Central memory CD8-positive, alpha-beta T cell (primary cell): ENCODE data around the gene DGKH.
"Not testable (repeated sequence)": the region's sequence is repeated elsewhere in the genome, so short reads cannot be mapped to it uniquely, and the experiment has no call there.

Source experiments
- ATAC-seq: fragments of 150-1000 bp; cut with Tn5 transposase; replicated peaks from 2 replicates; pipeline ENCODE4 v1.10.0; 2022; ENCODE audit warnings: mild to moderate bottlenecking, moderate FRiP score, moderate number of reproducible peaks; ENCODE audit not compliant: poor library complexity, severe bottlenecking; ENCODE audit errors: extremely low read depth
- DNase-seq, 2 donors: peaks; one replicate each; pipeline ENCODE4 v3.0.0; 2021; ENCODE audit warnings: low spot score in 2 of 2
- H3K27ac Mint-ChIP-seq: one replicate; pipeline ENCODE4 v1.8.0; 2022; ENCODE audit warnings: low read depth, mild to moderate bottlenecking, moderate library complexity, mixed read lengths
- H3K27me3 Mint-ChIP-seq: one replicate; pipeline ENCODE4 v1.8.0; 2022; ENCODE audit warnings: mixed read lengths
- H3K36me3 Mint-ChIP-seq: one replicate; pipeline ENCODE4 v1.8.0; 2022; ENCODE audit warnings: mild to moderate bottlenecking, moderate library complexity, mixed read lengths; ENCODE audit not compliant: insufficient read depth
- H3K4me1 Mint-ChIP-seq: one replicate; pipeline ENCODE4 v1.8.0; 2022; ENCODE audit warnings: mixed read lengths
- H3K4me3 Mint-ChIP-seq: one replicate; pipeline ENCODE4 v1.8.0; 2022; ENCODE audit warnings: mild to moderate bottlenecking, moderate library complexity, mixed read lengths
- H3K9me3 Mint-ChIP-seq: one replicate; pipeline ENCODE4 v1.8.0; 2022; ENCODE audit warnings: mixed read lengths

DGKH gene

GRCh38 chr13:42146359-42146758, 97.9 kb downstream of the DGKH start:
- Mint-ChIP-seq H3K4me3 (no peak overlapping the region), H3K27me3 (no peaks in the 10 kb centered on the region), H3K9me3 (peaks cover 4% of the 10 kb centered on the region)

GRCh38 chr13:42148538-42148937, 100.1 kb downstream of the DGKH start:
- no peak overlapping the region for H3K27ac Mint-ChIP-seq
- peaks cover 15% of the 10 kb centered on the region for H3K4me1 Mint-ChIP-seq
- ATAC-seq (no peak), DNase-seq (no peak)
- no peak overlapping the region for H3K4me3 Mint-ChIP-seq
- H3K27me3 Mint-ChIP-seq = no peaks in the 10 kb centered on the region
- H3K9me3 Mint-ChIP-seq = no peaks in the 10 kb centered on the region
- H3K36me3 Mint-ChIP-seq = no peaks in the 10 kb centered on the region

More at GRCh38 chr13:42146359-42146758, 97.9 kb downstream of the DGKH start:
- Mint-ChIP-seq H3K4me1 (peaks cover 18% of the 10 kb centered on the region), H3K27ac (no peak overlapping the region), H3K36me3 (no peaks in the 10 kb centered on the region)
- no peak for DNase-seq
- ATAC-seq = no peak

GRCh38 chr13:42149136-42149535, 100.7 kb downstream of the DGKH start:
- DNase-seq (no peak), ATAC-seq (no peak)
- H3K36me3 Mint-ChIP-seq = no peaks in the 10 kb centered on the region
- H3K9me3 Mint-ChIP-seq = no peaks in the 10 kb centered on the region
- H3K27ac Mint-ChIP-seq = no peak overlapping the region
- H3K4me3 Mint-ChIP-seq = no peak overlapping the region
- no peaks in the 10 kb centered on the region for H3K27me3 Mint-ChIP-seq
- H3K4me1 Mint-ChIP-seq = peaks cover 15% of the 10 kb centered on the region

DNA sequence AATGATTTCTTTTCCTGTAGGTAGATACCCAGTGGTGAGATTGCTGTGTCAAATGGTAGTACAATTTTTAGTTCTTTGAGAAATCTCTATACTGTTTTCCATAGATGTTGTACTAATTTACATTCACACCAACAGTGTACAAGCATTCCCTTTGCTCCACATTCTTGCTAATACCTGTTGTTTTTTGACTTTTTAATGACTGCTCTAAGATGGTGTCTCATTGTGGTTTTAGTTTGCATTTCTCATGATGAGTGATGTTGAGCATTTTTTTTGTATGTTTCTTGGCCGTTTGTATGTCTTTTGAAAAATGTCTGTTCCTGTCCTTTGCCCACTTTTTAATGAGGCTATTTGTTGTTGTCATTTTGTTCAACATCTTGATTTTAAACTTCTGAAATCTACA, 103.3 kb downstream of the DGKH start:
- H3K36me3 Mint-ChIP-seq = no peaks in the 10 kb centered on the region
- DNase-seq (no peak), ATAC-seq (no peak)
- H3K9me3 Mint-ChIP-seq = no peaks in the 10 kb centered on the region
- H3K4me3 Mint-ChIP-seq = no peak overlapping the region
- H3K4me1 Mint-ChIP-seq = peaks cover 15% of the 10 kb centered on the region
- H3K27me3 Mint-ChIP-seq = no peaks in the 10 kb centered on the region
- H3K27ac Mint-ChIP-seq = no peak overlapping the region

DNA sequence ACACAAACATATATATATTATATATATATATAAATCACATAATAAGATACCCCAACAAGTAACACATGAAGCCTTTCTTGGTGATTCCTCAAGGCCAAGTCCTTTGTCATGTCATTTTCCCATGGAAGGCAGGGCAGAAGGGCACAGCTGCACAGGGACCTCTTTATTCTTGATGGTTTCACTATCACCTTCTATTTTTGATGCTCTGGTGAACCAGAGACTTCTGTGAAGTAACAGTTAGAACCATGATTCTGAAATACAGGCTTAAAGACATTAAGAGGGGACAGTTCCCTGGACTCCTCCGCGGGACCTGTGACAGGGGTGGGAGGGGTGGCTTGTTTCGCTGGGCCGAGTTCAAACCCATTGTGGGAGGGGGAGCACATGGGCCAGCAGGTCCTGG, 104.0 kb downstream of the DGKH start:
- Mint-ChIP-seq H3K4me3 (no peak overlapping the region), H3K4me1 (peaks cover 15% of the 10 kb centered on the region), H3K27me3 (no peaks in the 10 kb centered on the region), H3K27ac (no peak overlapping the region), H3K36me3 (no peaks in the 10 kb centered on the region), H3K9me3 (no peaks in the 10 kb centered on the region)
- ATAC-seq (no peak), DNase-seq (no peak)

GRCh38 chr13:42153199-42154113, 105.0 kb downstream of the DGKH start:
- Mint-ChIP-seq H3K36me3 (peaks cover 2% of the 10 kb centered on the region), H3K27me3 (no peaks in the 10 kb centered on the region), H3K9me3 (no peaks in the 10 kb centered on the region), H3K4me1 (peaks cover 11% of the 10 kb centered on the region), H3K4me3 (no peak overlapping the region), H3K27ac (no peak overlapping the region)
- ATAC-seq (no peak), DNase-seq (no peak)

DNA sequence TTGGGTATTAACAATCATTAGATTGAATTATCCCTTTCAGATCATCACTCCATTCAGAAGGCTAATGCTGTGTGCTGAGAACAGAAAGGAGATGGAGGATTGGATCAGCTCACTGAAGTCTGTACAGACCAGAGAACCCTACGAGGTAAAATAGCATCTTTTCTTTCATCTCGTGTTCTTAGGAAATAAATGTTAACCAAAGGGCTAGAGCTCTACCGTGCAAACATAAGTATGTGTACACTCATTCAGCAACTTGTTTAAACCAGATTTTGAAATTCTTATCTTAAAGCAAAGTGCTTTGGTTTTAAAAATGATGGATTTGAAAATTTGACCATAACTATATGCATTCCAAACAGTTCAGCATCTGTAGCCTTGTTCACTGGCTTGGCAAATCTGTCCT, 106.8 kb downstream of the DGKH start:
- no peaks in the 10 kb centered on the region for H3K27me3 Mint-ChIP-seq
- no peaks in the 10 kb centered on the region for H3K9me3 Mint-ChIP-seq
- H3K4me3 Mint-ChIP-seq = no peak overlapping the region
- no peak overlapping the region for H3K27ac Mint-ChIP-seq
- H3K36me3 Mint-ChIP-seq = peaks cover 4% of the 10 kb centered on the region
- no peak for DNase-seq
- H3K4me1 Mint-ChIP-seq = no peaks in the 10 kb centered on the region
- ATAC-seq = no peak

- not testable (repeated sequence) for DNase-seq, H3K27ac Mint-ChIP-seq, H3K4me1 Mint-ChIP-seq, H3K9me3 Mint-ChIP-seq, H3K27me3 Mint-ChIP-seq, ATAC-seq, H3K4me3 Mint-ChIP-seq
- peaks cover 12% of the 10 kb centered on the region for H3K36me3 Mint-ChIP-seq
Observed at GRCh38 chr13:42163338-42163737, 114.9 kb downstream of the DGKH start.

- not testable (repeated sequence) for H3K4me3 Mint-ChIP-seq, H3K27ac Mint-ChIP-seq, H3K9me3 Mint-ChIP-seq, ATAC-seq, DNase-seq, H3K4me1 Mint-ChIP-seq, H3K27me3 Mint-ChIP-seq
- H3K36me3 Mint-ChIP-seq = peaks cover 10% of the 10 kb centered on the region
Observed at GRCh38 chr13:42163910-42164309, 115.5 kb downstream of the DGKH start.

- H3K4me3 Mint-ChIP-seq = no peak overlapping the region
- no peaks in the 10 kb centered on the region for H3K4me1 Mint-ChIP-seq
- H3K27ac Mint-ChIP-seq = no peak overlapping the region
- ATAC-seq (no peak), DNase-seq (no peak)
- H3K9me3 Mint-ChIP-seq = no peaks in the 10 kb centered on the region
- peaks cover 10% of the 10 kb centered on the region for H3K36me3 Mint-ChIP-seq
- no peaks in the 10 kb centered on the region for H3K27me3 Mint-ChIP-seq
Observed at GRCh38 chr13:42164557-42165125, 116.2 kb downstream of the DGKH start.

DNA sequence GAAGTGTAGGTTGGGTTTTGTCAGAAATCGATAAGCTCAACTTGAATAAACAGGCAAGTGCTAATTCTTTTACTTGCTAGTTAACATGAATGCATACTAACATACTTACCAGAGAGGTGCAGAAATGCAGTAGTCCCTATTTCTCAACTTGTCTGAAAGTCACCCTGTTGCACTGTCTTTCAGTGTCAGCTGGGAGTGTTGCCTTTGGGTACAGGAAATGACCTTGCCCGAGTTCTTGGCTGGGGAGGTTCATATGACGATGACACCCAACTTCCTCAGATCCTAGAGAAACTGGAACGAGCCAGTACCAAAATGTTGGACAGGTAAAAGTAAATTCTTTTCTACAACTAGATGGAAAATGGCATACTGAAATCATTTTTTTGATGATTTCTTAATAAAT, 120.0 kb downstream of the DGKH start:
- no peaks in the 10 kb centered on the region for H3K4me1 Mint-ChIP-seq
- H3K4me3 Mint-ChIP-seq = no peak overlapping the region
- H3K27me3 Mint-ChIP-seq = no peaks in the 10 kb centered on the region
- no peak for ATAC-seq
- H3K27ac Mint-ChIP-seq = no peak overlapping the region
- H3K36me3 Mint-ChIP-seq = peaks cover 6% of the 10 kb centered on the region
- no peaks in the 10 kb centered on the region for H3K9me3 Mint-ChIP-seq
- no peak for DNase-seq

DNA sequence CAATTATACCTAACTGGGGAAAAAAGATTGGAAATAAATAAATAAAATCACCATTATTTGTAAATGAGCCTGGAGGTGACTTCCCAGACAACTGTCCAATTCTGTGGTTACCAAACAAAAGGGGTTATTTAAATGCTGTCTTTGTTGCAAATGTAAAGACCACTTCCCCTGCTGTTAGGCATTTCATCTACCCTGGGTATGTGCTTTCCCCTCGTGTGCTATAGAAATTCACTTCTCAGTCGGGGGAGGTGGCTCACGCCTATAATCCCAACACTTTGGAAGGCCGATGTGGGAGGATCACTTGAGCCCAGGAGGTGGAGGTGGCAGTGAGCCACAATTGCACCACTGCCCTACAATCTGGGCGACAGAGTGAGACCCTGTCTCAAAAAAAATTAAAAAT, 121.6 kb downstream of the DGKH start:
- H3K27me3 Mint-ChIP-seq = no peaks in the 10 kb centered on the region
- no peaks in the 10 kb centered on the region for H3K9me3 Mint-ChIP-seq
- H3K36me3 Mint-ChIP-seq = peaks cover 13% of the 10 kb centered on the region
- ATAC-seq (no peak), DNase-seq (no peak)
- H3K4me1 Mint-ChIP-seq = no peaks in the 10 kb centered on the region
- no peak overlapping the region for H3K4me3 Mint-ChIP-seq
- H3K27ac Mint-ChIP-seq = no peak overlapping the region

DNA sequence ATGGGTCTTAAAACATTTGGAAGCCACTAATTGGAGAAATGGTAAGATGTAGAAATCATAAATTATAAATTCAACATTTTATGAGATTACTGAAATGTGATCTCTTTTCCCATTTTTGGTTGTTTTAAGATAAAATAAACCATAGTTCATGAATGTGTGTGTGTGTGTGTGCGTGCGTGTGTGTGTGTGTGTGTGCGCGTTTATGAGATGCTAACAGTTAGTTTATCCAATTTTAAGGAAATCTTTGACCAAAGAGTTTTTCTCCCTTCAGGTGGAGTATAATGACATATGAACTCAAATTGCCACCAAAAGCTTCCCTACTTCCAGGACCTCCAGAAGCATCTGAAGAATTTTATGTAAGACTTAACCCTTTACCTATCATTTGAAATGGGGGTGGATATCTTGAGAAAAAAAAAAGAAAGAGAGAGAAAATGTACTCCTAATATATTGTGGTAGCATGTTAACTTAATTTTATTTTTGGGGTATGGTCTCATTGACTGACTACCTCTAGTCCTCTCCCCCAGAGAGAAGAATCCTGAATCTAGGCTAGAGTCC, 125.4 kb downstream of the DGKH start:
- DNase-seq (no peak), ATAC-seq (no peak)
- Mint-ChIP-seq H3K36me3 (peaks cover 12% of the 10 kb centered on the region), H3K9me3 (no peaks in the 10 kb centered on the region), H3K27me3 (no peaks in the 10 kb centered on the region), H3K27ac (no peak overlapping the region), H3K4me3 (no peak overlapping the region), H3K4me1 (peaks cover 6% of the 10 kb centered on the region)
